ENCODE measurements around the gene KRR1. TPM values are rescaled to one million over a fixed set of nuclear protein-coding genes. Genes with fewer than 3 reads are reported as not detected.
"Not testable (repeated sequence)": the region's sequence is repeated elsewhere in the genome, so short reads cannot be mapped to it uniquely, and the experiment has no call there.

KRR1 gene
- total RNA-seq, 2 experiments from 2014 or later = 68.5 to 97.7 TPM

DNA sequence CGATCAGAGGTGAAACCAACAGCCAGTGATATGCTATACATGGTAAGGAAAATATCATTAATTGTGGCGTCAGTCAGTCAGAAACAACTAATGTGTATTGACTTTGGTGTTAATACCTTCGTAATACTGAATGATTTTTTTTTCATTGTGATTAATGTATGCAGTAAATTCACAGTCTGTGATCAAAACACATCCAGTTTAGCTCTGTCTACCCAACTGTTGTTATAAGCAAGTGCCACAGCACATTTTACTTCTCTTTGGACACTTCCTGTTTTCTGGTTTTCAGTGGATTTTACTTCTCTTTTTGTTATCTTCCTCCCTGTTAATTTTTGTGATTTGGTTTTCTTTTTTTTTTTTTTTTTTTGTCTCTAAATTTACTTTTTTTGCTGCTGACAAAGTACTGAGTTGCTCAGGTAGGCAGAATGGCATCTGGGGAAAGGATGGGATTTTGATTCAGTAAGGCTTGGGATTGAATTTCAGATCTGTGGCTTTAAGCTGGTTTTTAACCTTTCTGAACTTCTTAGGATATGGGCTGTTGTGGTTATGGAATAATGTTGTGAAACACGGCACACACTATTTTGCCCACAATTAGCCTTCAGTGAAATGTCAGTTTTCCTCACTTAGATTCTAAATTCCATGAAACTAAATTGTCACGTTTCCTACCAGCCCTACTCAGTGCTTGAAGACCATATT is 30.2 kb downstream of the KRR1 start:
- peak overlapping the region; percentile 99 for H3K4me3 Mint-ChIP-seq
- CTCF ChIA-PET = interaction anchor here (0.7 to 8.5 kb wide), 10 partner anchors 11 to 556 kb away, joined by 3 to 57 read pairs (median 6); partner anchors contain the start of genes GLIPR1L1, GLIPR1L2 and KRR1
- peaks cover 34% of the 10 kb centered on the region for H3K36me3 Mint-ChIP-seq

DNA sequence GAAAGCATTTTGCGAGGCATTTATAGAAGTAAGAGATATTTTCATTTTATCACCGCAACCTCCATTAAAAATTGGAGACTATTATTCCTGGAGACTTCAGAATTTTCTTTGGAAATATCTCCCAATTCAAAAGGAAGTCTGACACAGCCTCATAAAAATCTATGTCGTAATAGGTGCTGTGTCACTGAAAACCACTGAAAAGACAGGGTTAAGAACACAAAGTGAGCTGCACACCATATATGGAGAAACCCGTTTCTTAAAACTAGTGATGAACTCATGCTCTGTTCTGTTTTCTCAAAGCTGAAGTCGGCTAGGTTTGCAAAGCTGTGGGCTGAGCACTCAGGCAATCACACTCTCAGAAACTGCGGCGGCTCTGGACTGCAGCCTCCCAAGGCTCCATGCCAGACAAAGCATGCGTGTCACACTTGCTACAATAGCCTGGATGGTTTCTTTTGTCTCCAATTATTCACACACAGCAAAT is 30.9 kb downstream of the KRR1 start, which contains the start of gene GLIPR1:
Gene GLIPR1 (plus strand): TSS at position 287 of the 481 bp plus-strand sequence. CDS start 126 bp downstream, at position 413.
- Mint-ChIP-seq H3K36me3 (peaks cover 31% of the 10 kb centered on the region), H3K9me3 (ENCODE audit: low read depth) (no peaks in the 10 kb centered on the region), H3K27me3 (no peaks in the 10 kb centered on the region), H3K4me3 (peak within 1 kb of the TSS; percentile 99), H3K27ac (peak within 1 kb of the TSS; percentile 99), H3K4me1 (peaks cover 69% of the 10 kb centered on the region)
- peak; percentile 87 for ATAC-seq
- CTCF ChIA-PET = interaction anchor here (0.7 to 8.5 kb wide), 14 partner anchors 8 to 556 kb away, joined by 3 to 57 read pairs (median 4); partner anchors contain the start of genes GLIPR1L1, GLIPR1L2 and KRR1
- peak; percentile 89 for DNase-seq

More for the DNA sequence above, 30.2 kb downstream of the KRR1 start:
- DNase-seq (no peak), ATAC-seq (peak; percentile 14)
- H3K4me1 Mint-ChIP-seq = peaks cover 74% of the 10 kb centered on the region
- H3K9me3 Mint-ChIP-seq (ENCODE audit: low read depth) = no peaks in the 10 kb centered on the region
- peak overlapping the region; percentile 99 for H3K27ac Mint-ChIP-seq
- H3K27me3 Mint-ChIP-seq = no peaks in the 10 kb centered on the region

DNA sequence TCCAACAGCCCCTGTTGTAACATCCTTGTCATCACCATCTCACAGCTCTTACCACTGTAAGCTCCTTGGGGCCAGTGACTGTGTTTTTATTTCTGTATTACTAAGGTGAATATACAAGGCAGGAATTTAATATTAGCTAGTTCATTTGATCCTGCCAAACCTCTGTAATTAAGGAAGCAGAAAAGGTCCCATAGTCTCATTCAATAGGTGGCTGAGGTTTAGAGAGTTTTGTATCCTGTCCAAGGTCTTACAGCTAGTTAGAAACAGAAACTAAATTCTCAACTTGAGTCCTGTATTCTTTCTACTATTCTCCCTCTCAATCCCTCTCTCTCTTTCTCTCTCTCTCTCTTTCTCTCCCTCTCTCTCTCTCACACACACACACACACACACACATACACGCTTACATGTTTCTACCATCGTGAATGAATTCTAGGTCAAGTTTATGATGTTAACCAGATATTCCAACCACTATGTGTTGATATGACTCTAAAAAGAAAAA is 31.4 kb downstream of the KRR1 start:
- DNase-seq (no peak), ATAC-seq (peak; percentile 52)
- CTCF ChIA-PET = interaction anchor here (0.7 to 8.5 kb wide), 14 partner anchors 9 to 557 kb away, joined by 3 to 57 read pairs (median 4); partner anchors contain the start of genes GLIPR1L1, GLIPR1L2 and KRR1
- Mint-ChIP-seq H3K4me3 (peak overlapping the region; percentile 99), H3K27ac (peak overlapping the region; percentile 99), H3K27me3 (no peaks in the 10 kb centered on the region), H3K36me3 (peaks cover 28% of the 10 kb centered on the region), H3K9me3 (ENCODE audit: low read depth) (no peaks in the 10 kb centered on the region), H3K4me1 (peaks cover 66% of the 10 kb centered on the region)

DNA sequence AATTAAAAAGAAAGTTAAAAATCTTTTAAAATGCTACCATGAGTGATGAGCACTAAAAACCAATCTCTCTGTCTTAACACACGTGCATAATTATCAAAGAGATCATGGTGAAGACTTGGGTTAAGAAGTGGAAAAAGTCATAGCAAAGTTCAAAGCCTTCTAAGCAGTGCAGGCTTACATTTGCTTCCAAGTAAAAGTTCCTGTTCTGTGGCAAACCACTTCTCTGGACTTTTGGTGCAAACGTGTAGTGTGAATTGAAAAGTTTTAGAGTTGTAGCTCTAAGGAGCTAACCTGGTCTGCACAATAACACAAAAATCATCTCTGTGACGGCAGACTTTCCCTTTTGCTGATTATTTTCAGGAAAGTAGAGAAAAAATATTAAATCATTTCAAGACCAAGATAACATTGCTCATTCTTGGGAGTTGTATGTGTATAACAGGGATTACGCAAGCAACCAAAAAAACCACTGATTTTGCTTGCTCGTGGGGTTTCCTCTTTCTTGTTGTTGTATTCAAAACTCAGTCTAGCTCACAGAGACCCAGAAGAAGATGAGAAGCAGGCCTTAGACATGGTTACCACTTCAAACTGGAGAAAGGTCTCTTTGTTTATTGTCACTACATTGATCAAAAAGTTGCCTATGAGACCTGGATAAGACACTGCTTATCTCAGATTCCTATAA is 33.2 kb downstream of the KRR1 start:
- H3K27me3 Mint-ChIP-seq = peaks cover 6% of the 10 kb centered on the region
- H3K27ac Mint-ChIP-seq = peak overlapping the region; percentile 99
- CTCF ChIA-PET = interaction anchor here (1.5 to 8.5 kb wide), 3 partner anchors 18 to 87 kb away, joined by 5 to 57 read pairs (median 6); partner anchors contain the start of gene GLIPR1L2
- DNase-seq (peak; percentile 65), ATAC-seq (peak; percentile 22)
- H3K4me1 Mint-ChIP-seq = peaks cover 50% of the 10 kb centered on the region
- no peaks in the 10 kb centered on the region for H3K9me3 Mint-ChIP-seq (ENCODE audit: low read depth)
- peaks cover 14% of the 10 kb centered on the region for H3K36me3 Mint-ChIP-seq
- H3K4me3 Mint-ChIP-seq = peak overlapping the region; percentile 20

DNA sequence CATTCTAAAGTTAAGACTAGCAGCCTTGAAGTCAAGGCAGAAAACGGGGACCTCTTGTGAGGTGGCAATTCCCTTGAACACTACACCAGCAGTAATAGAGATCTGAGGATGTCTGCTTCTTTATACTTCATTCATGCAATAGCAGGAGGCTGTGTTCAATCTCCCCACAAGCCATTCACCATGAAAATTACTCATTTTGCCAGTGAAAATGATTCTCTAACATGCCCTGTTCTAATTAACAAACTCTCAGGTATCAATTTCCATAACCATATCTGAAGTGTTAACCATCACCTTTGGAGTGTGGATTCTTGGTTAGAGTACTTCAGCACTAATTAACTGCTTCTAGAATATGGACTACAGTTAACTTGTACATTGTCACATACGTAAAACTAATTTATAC is 34.3 kb downstream of the KRR1 start:
- ATAC-seq (no peak), DNase-seq (no peak)
- Mint-ChIP-seq H3K27ac (no peak overlapping the region), H3K36me3 (peaks cover 7% of the 10 kb centered on the region), H3K4me3 (no peak overlapping the region), H3K9me3 (ENCODE audit: low read depth) (no peaks in the 10 kb centered on the region), H3K4me1 (peaks cover 41% of the 10 kb centered on the region), H3K27me3 (peaks cover 6% of the 10 kb centered on the region)
- CTCF ChIA-PET = interaction anchor here (1.5 to 2.0 kb wide), 2 partner anchors 17 to 40 kb away, joined by 5 to 6 read pairs; no protein-coding TSS in a partner anchor

DNA sequence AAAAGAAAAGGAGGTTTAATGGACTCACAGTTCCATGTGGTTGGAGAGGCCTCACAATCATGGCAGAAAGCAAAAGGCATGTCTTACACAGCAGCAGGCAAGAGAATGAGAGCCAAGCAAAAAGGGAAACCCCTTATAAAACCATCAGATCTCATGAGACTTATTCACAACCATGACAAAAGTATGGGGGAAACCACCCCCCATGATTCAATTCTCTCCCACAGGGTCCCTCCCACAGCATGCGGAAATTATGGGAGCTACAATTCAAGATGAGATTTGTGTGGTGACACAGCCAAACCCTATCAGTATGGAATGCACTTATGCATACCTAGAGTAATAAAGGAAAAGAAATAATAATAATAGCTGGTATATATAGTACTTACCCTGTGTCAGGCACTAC is 35.3 kb downstream of the KRR1 start:
- Mint-ChIP-seq H3K27ac (no peak overlapping the region), H3K36me3 (peaks cover 2% of the 10 kb centered on the region), H3K27me3 (peaks cover 6% of the 10 kb centered on the region), H3K4me3 (no peak overlapping the region), H3K9me3 (ENCODE audit: low read depth) (no peaks in the 10 kb centered on the region), H3K4me1 (peaks cover 34% of the 10 kb centered on the region)
- ATAC-seq (no peak), DNase-seq (no peak)
- CTCF ChIA-PET = interaction anchor here (1.0 kb wide), 1 partner anchor 16 kb away, joined by 3 read pairs; no protein-coding TSS in a partner anchor

DNA sequence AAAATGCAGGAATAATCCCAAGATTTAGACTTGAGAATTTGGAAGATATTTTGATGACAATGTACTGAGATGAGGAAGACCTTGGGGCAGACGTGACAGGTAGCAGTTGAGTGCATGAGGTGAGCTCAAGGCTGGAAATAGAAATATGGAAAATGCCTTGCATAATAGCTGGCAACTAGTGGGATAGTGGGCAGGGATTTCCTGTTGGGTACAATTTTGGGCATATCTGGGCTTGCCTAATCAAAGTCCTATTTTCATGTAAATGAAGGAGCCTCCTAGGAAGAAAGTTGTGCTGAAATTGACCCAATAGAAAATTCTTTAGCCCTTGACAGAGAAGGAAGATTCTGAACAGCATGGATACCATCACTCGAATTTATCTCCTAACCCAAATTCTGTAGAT is 37.3 kb downstream of the KRR1 start:
- CTCF ChIA-PET = interaction anchor here (1.3 kb wide), 1 partner anchor 11 kb away, joined by 7 read pairs; no protein-coding TSS in a partner anchor
- no peak overlapping the region for H3K27ac Mint-ChIP-seq
- no peak for ATAC-seq
- H3K27me3 Mint-ChIP-seq = peaks cover 6% of the 10 kb centered on the region
- peaks cover 23% of the 10 kb centered on the region for H3K4me1 Mint-ChIP-seq
- DNase-seq = no peak
- H3K36me3 Mint-ChIP-seq = no peaks in the 10 kb centered on the region
- no peaks in the 10 kb centered on the region for H3K9me3 Mint-ChIP-seq (ENCODE audit: low read depth)
- no peak overlapping the region for H3K4me3 Mint-ChIP-seq

DNA sequence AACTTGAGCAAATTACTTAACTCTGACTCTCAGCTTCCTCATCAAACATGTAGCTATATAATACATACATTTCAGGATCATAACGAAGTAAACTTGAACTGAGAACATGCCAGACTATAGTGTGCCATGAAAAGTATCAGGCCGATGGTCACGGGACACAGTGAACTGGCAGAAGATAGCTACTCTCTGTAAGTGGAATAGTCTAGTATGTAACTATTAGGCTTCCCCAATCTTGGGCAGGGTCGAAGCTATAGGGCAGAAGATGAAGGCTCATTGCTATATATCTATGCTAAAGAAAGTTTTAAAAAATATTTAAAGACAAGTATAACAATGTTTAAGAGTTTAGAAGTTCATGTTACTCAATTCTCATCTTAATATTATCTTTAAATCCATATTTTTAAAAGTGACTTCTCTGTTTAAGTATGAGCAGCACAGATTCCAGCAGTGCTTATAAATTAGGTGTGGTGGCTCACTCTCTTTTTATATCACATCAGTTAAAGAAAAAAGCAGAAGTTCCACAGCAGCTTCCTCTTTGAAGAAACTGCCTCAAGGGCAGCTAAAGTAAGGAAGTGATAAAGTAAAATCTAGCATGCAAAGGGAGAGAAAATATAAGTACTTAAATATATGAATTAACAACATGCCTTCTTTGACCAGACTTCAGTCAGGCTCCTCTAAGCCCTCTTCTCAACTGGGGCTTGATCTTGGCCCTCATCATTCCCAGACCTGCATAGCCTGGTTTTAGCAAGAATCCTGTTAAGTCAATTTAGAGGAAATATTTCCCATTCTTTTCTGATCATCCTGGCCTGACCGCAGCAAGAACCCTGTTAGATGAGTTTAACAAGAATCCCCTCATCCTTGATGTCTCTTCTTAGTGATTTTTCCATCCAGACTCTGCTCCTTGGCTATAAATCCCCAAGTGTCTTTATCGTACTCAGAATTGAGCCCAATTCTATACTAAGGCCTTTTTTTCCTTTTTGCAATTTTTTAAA is 39.2 kb downstream of the KRR1 start:
- Mint-ChIP-seq H3K36me3 (no peaks in the 10 kb centered on the region), H3K27ac (no peak overlapping the region), H3K27me3 (peaks cover 6% of the 10 kb centered on the region), H3K4me3 (no peak overlapping the region), H3K4me1 (peaks cover 4% of the 10 kb centered on the region), H3K9me3 (ENCODE audit: low read depth) (no peaks in the 10 kb centered on the region)
- ATAC-seq (no peak), DNase-seq (no peak)
- CTCF ChIA-PET = interaction anchor here (0.7 kb wide), 1 partner anchor 13 kb away, joined by 3 read pairs; no protein-coding TSS in a partner anchor

DNA sequence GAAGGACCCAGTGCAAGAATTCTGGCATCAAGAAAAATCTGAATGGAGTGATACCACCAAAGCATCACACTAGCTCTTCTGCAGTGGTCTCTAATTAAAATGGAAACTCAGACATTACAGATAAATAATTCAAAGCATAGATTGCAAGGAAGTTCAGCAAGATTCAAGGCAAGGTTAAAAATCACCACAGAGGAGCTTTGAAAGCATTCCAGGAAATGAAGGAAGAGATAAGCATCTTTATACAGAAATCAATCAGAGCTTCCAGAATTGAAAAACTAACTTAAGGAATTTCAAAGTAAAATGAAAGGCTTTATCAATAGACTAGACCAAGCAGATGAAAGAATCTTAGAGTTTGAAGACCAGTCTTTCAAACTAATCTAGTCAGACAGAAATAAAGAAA is 51.2 kb downstream of the KRR1 start:
- peaks cover 31% of the 10 kb centered on the region for H3K4me1 Mint-ChIP-seq
- peaks cover 6% of the 10 kb centered on the region for H3K9me3 Mint-ChIP-seq (ENCODE audit: low read depth)
- CTCF ChIA-PET = interaction anchor here (0.9 to 2.3 kb wide), 6 partner anchors 15 to 69 kb away, joined by 3 to 7 read pairs (median 3); partner anchors contain the start of genes GLIPR1 and GLIPR1L2
- H3K4me3 Mint-ChIP-seq = no peak overlapping the region
- H3K27ac Mint-ChIP-seq = no peak overlapping the region
- H3K36me3 Mint-ChIP-seq = peaks cover 24% of the 10 kb centered on the region
- no peaks in the 10 kb centered on the region for H3K27me3 Mint-ChIP-seq
- ATAC-seq = no peak
- no peak for DNase-seq

DNA sequence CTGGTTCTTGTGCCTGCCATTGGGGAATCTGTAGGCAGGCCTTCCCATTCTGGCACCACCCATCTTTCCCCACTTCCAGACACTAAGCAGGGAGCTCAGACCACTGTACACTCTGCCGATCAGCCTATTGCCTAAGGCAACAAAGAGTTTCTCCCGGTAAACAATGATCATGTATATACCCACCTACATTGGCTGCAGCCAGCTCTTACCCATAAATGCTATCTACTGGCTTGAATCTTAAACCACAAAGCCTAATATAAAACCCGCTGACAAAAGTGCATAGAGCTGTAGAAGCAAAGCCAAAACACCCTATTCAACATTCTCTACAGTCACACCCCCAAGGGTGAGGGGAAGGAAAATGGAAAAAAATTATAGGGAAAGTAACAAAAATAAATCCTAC is 51.7 kb downstream of the KRR1 start:
- Mint-ChIP-seq H3K36me3 (peaks cover 24% of the 10 kb centered on the region), H3K9me3 (ENCODE audit: low read depth) (peaks cover 6% of the 10 kb centered on the region), H3K4me3 (no peak overlapping the region), H3K27me3 (peaks cover 2% of the 10 kb centered on the region), H3K4me1 (peaks cover 31% of the 10 kb centered on the region), H3K27ac (no peak overlapping the region)
- ATAC-seq (no peak), DNase-seq (no peak)
- CTCF ChIA-PET = interaction anchor here (0.9 to 2.3 kb wide), 6 partner anchors 16 to 68 kb away, joined by 3 to 7 read pairs (median 3); partner anchors contain the start of genes GLIPR1 and GLIPR1L2

DNA sequence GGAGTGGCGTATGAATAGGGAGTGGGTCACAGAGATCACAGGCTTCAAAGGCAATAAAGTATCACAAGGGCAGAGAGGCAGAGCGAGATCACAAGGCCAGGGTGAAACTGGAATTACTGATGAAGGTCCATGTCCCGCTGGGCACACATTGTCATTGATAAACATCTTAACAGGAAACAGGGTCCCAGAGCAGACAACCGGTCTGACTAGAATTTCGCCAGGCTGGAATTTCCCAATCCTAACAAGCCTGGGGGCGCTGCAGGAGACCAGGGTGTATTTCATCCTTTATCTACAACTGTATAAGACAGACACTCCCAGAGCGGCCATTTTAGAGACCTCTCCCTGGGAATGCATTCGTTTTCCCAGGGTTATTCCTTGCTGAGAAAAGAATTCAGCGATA is 53.5 kb downstream of the KRR1 start:
- H3K4me3 Mint-ChIP-seq, ATAC-seq: not testable (repeated sequence)
- H3K36me3 Mint-ChIP-seq = peaks cover 25% of the 10 kb centered on the region

DNA sequence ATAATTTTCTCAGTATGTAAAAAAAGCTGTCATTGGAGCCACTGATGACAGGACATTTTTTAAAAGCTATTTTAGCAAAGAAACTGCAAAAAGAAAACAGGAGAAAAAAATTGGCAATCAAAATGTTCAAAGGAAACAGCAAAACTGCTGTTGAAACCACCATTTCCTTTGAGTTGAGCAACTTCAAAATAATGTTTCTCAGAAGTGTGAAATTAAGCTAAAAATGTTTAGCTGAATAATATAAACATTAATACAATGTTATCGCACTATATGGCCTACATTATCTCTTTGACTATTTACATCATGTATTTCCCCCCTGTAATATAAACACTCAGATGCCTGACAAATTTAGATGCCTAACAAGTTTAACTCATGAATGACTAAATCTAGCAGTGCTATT is 54.2 kb downstream of the KRR1 start:
- CTCF ChIA-PET = interaction anchor here (0.9 to 2.5 kb wide), 6 partner anchors 20 to 123 kb away, joined by 3 to 7 read pairs (median 5); partner anchors contain the start of genes GLIPR1, GLIPR1L1 and GLIPR1L2

More for the DNA sequence above, 53.5 kb downstream of the KRR1 start:
- not testable (repeated sequence) for H3K27ac Mint-ChIP-seq; H3K27me3 Mint-ChIP-seq; H3K9me3 Mint-ChIP-seq (ENCODE audit: low read depth); DNase-seq
- H3K4me1 Mint-ChIP-seq = peaks cover 31% of the 10 kb centered on the region
- CTCF ChIA-PET = interaction anchor here (1.2 to 2.5 kb wide), 3 partner anchors 22 to 123 kb away, joined by 4 to 7 read pairs (median 5); partner anchors contain the start of genes GLIPR1 and GLIPR1L1

More for the DNA sequence above, 54.2 kb downstream of the KRR1 start:
- Mint-ChIP-seq H3K27ac (peak overlapping the region; percentile 64), H3K4me1 (peaks cover 31% of the 10 kb centered on the region), H3K4me3 (no peak overlapping the region), H3K9me3 (ENCODE audit: low read depth) (peaks cover 6% of the 10 kb centered on the region), H3K27me3 (peaks cover 2% of the 10 kb centered on the region), H3K36me3 (peaks cover 22% of the 10 kb centered on the region)
- DNase-seq (no peak), ATAC-seq (peak; percentile 20)

Data from activated CD8-positive, alpha-beta memory T cell treated with anti-CD3 and anti-CD28 coated beads, Interleukin-2, amount 10 ng/mL, durations not matched to agents 7 days and 5 days (primary cell).